GM18519 (cell line): ENCODE results near the gene CREB3L2.
"Not testable (repeated sequence)": the region's sequence is repeated elsewhere in the genome, so short reads cannot be mapped to it uniquely, and the experiment has no call there.

Experiments used
- ATAC-seq: cut with Tn5 transposase; IDR thresholded peaks from one replicate; pipeline ENCODE4 v1.9.1; 2021; ENCODE audit warnings: mild to moderate bottlenecking, moderate library complexity; ENCODE audit not compliant: unreplicated experiment, low FRiP score

Gene CREB3L2

GRCh38 chr7:137936509-137937201, 65.2 kb downstream of the CREB3L2 start:
- no peak for ATAC-seq

GRCh38 chr7:137935884-137936508, 65.9 kb downstream of the CREB3L2 start:
- ATAC-seq = no peak

GRCh38 chr7:137934941-137935883, 66.7 kb downstream of the CREB3L2 start:
- peak; percentile 93 for ATAC-seq

GRCh38 chr7:137934176-137934826, 67.6 kb downstream of the CREB3L2 start:
- no peak for ATAC-seq

- no peak for ATAC-seq
Observed at GRCh38 chr7:137933270-137934017, 68.4 kb downstream of the CREB3L2 start.

GRCh38 chr7:137932881-137933269, 69.0 kb downstream of the CREB3L2 start:
- no peak for ATAC-seq

- ATAC-seq = no peak
Observed at GRCh38 chr7:137931823-137932222, 70.1 kb downstream of the CREB3L2 start.

GRCh38 chr7:137930581-137930980, 71.3 kb downstream of the CREB3L2 start:
- no peak for ATAC-seq

GRCh38 chr7:137928626-137929025, 73.3 kb downstream of the CREB3L2 start:
- no peak for ATAC-seq

GRCh38 chr7:137927386-137927785, 74.5 kb downstream of the CREB3L2 start:
- no peak for ATAC-seq

GRCh38 chr7:137926206-137926605, 75.7 kb downstream of the CREB3L2 start:
- ATAC-seq = not testable (repeated sequence)

- no peak for ATAC-seq
Observed at GRCh38 chr7:137925754-137926153, 76.1 kb downstream of the CREB3L2 start.

GRCh38 chr7:137925091-137925490, 76.8 kb downstream of the CREB3L2 start:
- no peak for ATAC-seq

GRCh38 chr7:137923380-137923779, 78.5 kb downstream of the CREB3L2 start:
- ATAC-seq = no peak

GRCh38 chr7:137920637-137921399, 81.1 kb downstream of the CREB3L2 start:
- ATAC-seq = no peak

- ATAC-seq = no peak
Observed at GRCh38 chr7:137919987-137920386, 81.9 kb downstream of the CREB3L2 start.

GRCh38 chr7:137916980-137917645, 84.8 kb downstream of the CREB3L2 start:
- ATAC-seq = no peak

GRCh38 chr7:137916564-137916963, 85.3 kb downstream of the CREB3L2 start:
- ATAC-seq = no peak

- ATAC-seq = no peak
Observed at GRCh38 chr7:137915266-137915665, 86.6 kb downstream of the CREB3L2 start.
